ENCODE results near the gene LRRTM2.

Gene LRRTM2

GRCh38 chr5:138900281-138900965 lies 25.3 kb upstream of the LRRTM2 start:
- peaks cover 20% of the 10 kb centered on the region for H3K4me1 Mint-ChIP-seq (ENCODE audit: low read depth)
- H3K27me3 Mint-ChIP-seq (ENCODE audit: low read depth), result peaks cover 14% of the 10 kb centered on the region
- H3K9me3 Mint-ChIP-seq, result no peaks in the 10 kb centered on the region
- no peak overlapping the region for H3K4me3 Mint-ChIP-seq
- H3K36me3 Mint-ChIP-seq (ENCODE audit: low read depth), result peaks cover 6% of the 10 kb centered on the region
- H3K27ac Mint-ChIP-seq, result no peak overlapping the region

DNA sequence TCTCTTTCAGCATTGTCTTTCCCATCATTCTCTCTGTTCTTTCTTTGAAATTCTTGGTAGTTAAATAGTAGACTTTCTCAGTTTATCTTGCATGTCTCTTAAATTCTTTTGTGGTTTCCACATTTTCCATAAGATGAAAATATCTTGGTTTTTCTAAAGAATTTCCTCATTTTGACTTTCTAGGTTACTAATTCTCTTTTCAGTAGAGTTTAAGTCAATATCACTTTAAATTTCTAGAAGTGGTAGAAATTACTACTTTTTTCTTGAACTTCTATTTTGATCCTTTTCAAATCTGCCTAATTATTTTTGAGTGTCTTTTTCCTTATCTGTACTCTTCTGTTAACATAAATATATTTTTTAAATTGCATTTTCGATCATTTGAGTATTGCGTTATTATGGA lies 23.6 kb upstream of the LRRTM2 start:
- H3K4me1 Mint-ChIP-seq (ENCODE audit: low read depth), result peaks cover 20% of the 10 kb centered on the region
- H3K27ac Mint-ChIP-seq, result no peak overlapping the region
- no peak overlapping the region for H3K4me3 Mint-ChIP-seq
- no peaks in the 10 kb centered on the region for H3K9me3 Mint-ChIP-seq
- peaks cover 5% of the 10 kb centered on the region for H3K36me3 Mint-ChIP-seq (ENCODE audit: low read depth)
- H3K27me3 Mint-ChIP-seq (ENCODE audit: low read depth), result peaks cover 14% of the 10 kb centered on the region

DNA sequence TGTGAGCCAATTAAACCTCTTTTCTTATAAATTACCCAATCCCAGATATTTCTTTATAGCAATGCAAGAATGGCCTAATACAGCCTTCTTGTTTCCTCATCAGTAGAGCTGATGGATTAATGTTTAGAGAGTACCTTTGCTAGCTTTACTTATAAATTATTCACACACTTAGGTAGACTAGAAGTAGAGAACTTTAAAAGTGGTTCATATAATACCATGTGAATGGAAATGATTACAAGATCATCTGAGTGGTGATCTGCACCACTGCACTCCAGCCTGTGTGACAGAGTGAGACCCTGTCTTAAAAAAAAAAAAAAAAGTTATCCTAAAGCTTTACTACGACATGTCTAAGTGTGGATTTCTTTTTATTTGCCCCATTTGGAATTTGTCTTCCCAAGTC lies 23.2 kb upstream of the LRRTM2 start:
- Mint-ChIP-seq H3K36me3 (ENCODE audit: low read depth) (peaks cover 3% of the 10 kb centered on the region), H3K9me3 (no peaks in the 10 kb centered on the region), H3K27ac (no peak overlapping the region), H3K27me3 (ENCODE audit: low read depth) (peaks cover 14% of the 10 kb centered on the region), H3K4me1 (ENCODE audit: low read depth) (peaks cover 18% of the 10 kb centered on the region), H3K4me3 (no peak overlapping the region)

DNA sequence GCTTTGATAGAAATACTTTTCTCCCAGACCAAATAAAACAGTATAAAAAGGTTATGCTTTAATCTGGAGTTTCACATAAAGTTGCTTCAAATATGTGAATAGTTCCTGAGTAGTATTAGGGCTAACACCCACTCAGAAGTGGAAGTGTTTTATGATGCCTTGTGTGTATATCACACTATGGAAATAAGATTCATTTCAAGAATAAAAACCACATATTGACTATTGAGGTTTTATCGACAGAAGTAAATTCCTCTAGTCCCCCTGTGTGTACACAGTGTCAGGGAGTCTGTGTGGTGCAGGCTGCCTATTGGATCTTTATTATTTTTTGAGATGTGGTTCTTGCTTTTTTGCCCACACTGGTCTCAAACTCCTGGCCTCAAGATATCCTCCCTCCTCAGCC lies 20.8 kb upstream of the LRRTM2 start:
- Mint-ChIP-seq H3K36me3 (ENCODE audit: low read depth) (peaks cover 4% of the 10 kb centered on the region), H3K4me3 (no peak overlapping the region), H3K27me3 (ENCODE audit: low read depth) (peaks cover 14% of the 10 kb centered on the region), H3K4me1 (ENCODE audit: low read depth) (peaks cover 9% of the 10 kb centered on the region), H3K27ac (no peak overlapping the region), H3K9me3 (peaks cover 4% of the 10 kb centered on the region)

DNA sequence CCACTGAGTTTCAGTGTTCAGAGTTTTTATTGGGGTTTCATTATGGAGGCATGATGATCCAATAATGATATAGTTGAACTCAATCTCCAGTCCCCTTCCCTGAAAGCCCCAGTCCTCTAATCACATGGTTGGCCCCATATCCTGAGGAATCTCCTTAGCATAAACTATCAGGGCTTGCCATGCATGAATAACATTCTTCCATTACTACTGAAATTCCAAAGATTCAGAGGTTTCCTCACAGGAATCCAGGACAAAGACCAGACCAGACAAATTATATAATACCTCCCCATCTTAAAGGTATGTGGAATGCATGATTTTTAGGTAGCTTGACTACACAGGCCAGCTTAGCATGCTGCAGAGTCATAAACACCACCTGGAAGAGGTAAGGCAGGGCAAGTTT lies 15.5 kb upstream of the LRRTM2 start:
- H3K4me3 Mint-ChIP-seq, result no peak overlapping the region
- peaks cover 15% of the 10 kb centered on the region for H3K9me3 Mint-ChIP-seq
- H3K4me1 Mint-ChIP-seq (ENCODE audit: low read depth), result no peaks in the 10 kb centered on the region
- peaks cover 21% of the 10 kb centered on the region for H3K36me3 Mint-ChIP-seq (ENCODE audit: low read depth)
- no peaks in the 10 kb centered on the region for H3K27me3 Mint-ChIP-seq (ENCODE audit: low read depth)
- no peak overlapping the region for H3K27ac Mint-ChIP-seq

DNA sequence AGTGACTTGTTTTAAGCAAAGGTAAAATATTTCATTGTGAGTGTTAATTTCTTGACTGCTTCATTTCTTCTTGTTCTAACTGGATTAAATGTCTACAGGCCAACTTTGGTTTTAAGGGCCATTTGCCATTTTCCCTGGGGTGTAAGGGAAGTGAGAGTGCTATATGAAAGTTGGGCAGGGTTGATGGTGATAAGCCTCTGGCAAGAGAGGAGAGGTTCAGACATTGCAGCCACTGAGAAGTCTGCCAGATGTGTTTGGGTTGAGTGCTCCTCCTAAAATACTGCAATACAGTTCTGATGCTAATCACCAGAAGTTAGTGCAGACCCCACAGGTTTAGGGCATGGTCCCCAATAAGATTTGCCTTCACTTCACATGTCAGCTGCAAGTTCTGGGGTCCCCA lies 14.9 kb upstream of the LRRTM2 start:
- Mint-ChIP-seq H3K9me3 (peaks cover 15% of the 10 kb centered on the region), H3K4me1 (ENCODE audit: low read depth) (no peaks in the 10 kb centered on the region), H3K36me3 (ENCODE audit: low read depth) (peaks cover 21% of the 10 kb centered on the region), H3K27ac (no peak overlapping the region), H3K4me3 (no peak overlapping the region), H3K27me3 (ENCODE audit: low read depth) (no peaks in the 10 kb centered on the region)

GRCh38 chr5:138884554-138884953 lies 9.4 kb upstream of the LRRTM2 start:
- Mint-ChIP-seq H3K36me3 (ENCODE audit: low read depth) (peaks cover 7% of the 10 kb centered on the region), H3K27ac (no peak overlapping the region), H3K27me3 (ENCODE audit: low read depth) (peaks cover 24% of the 10 kb centered on the region), H3K9me3 (peaks cover under 1% of the 10 kb centered on the region), H3K4me3 (no peak overlapping the region), H3K4me1 (ENCODE audit: low read depth) (no peaks in the 10 kb centered on the region)

- Mint-ChIP-seq H3K27ac (no peak overlapping the region), H3K27me3 (ENCODE audit: low read depth) (peaks cover 24% of the 10 kb centered on the region), H3K36me3 (ENCODE audit: low read depth) (peaks cover 6% of the 10 kb centered on the region), H3K9me3 (no peaks in the 10 kb centered on the region), H3K4me1 (ENCODE audit: low read depth) (no peaks in the 10 kb centered on the region), H3K4me3 (no peak overlapping the region)
These were observed 9.0 kb upstream of the LRRTM2 start for GRCh38 chr5:138884094-138884493.

GRCh38 chr5:138883211-138883610 lies 8.1 kb upstream of the LRRTM2 start:
- Mint-ChIP-seq H3K4me1 (ENCODE audit: low read depth) (no peaks in the 10 kb centered on the region), H3K36me3 (ENCODE audit: low read depth) (peaks cover 5% of the 10 kb centered on the region), H3K27ac (no peak overlapping the region), H3K9me3 (no peaks in the 10 kb centered on the region), H3K4me3 (no peak overlapping the region), H3K27me3 (ENCODE audit: low read depth) (peaks cover 24% of the 10 kb centered on the region)

DNA sequence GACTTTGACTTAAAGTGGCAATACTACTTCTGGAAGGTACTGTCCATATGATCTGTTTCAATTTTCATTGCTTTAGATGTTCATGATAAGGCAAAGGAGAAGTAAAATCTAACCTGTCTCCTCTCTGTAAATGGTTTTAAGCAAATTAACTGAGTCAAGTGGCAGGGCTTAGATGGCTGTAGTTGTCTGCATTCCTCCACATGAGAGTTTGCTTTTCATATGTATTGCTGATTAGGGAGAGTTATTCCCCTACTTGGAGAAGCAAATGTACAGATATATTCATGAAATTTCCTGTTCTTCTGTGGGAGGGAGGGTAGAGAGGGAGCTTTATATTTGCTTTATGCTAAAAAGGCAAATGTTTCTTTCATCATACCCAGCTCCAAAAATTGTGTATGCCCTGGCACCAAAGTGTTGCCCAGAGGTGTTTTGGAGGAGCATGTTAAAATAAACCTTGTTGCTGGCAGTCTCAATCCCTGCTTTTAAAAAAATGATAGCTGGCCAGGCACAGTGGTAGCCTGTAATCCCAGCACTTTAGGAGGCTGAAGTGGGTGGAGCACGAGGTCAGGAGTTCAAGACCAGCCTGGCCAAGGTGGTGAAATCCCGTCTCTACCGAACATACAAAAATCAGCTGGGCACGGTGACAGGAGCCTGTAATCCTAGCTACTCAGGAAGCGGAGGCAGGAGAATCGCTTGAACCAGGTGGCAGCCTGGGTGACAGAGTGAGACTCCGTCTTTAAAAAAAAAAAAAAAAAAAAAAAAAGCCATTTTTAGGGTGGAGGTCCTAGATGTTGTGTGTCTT lies 3.5 kb upstream of the LRRTM2 start:
- Mint-ChIP-seq H3K27ac (no peak overlapping the region), H3K4me1 (ENCODE audit: low read depth) (no peaks in the 10 kb centered on the region), H3K36me3 (ENCODE audit: low read depth) (no peaks in the 10 kb centered on the region), H3K9me3 (no peaks in the 10 kb centered on the region), H3K4me3 (no peak overlapping the region), H3K27me3 (ENCODE audit: low read depth) (peaks cover 21% of the 10 kb centered on the region)

GRCh38 chr5:138876811-138877210 lies 1.7 kb upstream of the LRRTM2 start:
- Mint-ChIP-seq H3K4me1 (ENCODE audit: low read depth) (no peaks in the 10 kb centered on the region), H3K4me3 (no peak overlapping the region), H3K36me3 (ENCODE audit: low read depth) (no peaks in the 10 kb centered on the region), H3K27ac (no peak overlapping the region), H3K9me3 (no peaks in the 10 kb centered on the region), H3K27me3 (ENCODE audit: low read depth) (peaks cover 33% of the 10 kb centered on the region)

DNA sequence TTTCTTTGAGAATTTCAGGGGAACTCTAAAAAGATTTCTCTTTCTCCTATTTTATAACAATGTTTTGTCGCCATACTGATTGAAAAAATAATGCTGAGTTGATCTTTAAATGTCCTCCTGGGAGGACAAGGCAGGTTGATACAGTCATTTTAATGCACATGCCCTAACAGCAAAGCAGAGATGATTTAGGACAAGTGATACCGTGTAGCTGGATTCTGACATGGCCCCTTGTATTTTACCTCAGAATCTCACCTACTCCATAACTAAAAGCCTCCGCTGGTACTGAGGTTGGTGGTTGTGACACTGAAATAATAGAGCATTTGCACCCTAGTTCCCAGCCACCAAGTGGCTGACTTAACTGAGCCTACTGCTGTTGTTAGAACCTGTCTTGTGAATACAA lies 811 bp upstream of the LRRTM2 start:
- Mint-ChIP-seq H3K9me3 (no peaks in the 10 kb centered on the region), H3K36me3 (ENCODE audit: low read depth) (no peaks in the 10 kb centered on the region), H3K4me3 (no peak overlapping the region), H3K27ac (no peak overlapping the region), H3K27me3 (ENCODE audit: low read depth) (peaks cover 33% of the 10 kb centered on the region), H3K4me1 (ENCODE audit: low read depth) (no peaks in the 10 kb centered on the region)

- H3K36me3 Mint-ChIP-seq (ENCODE audit: low read depth), result no peaks in the 10 kb centered on the region
- H3K4me1 Mint-ChIP-seq (ENCODE audit: low read depth), result no peaks in the 10 kb centered on the region
- no peak overlapping the region for H3K4me3 Mint-ChIP-seq
- no peaks in the 10 kb centered on the region for H3K9me3 Mint-ChIP-seq
- no peak overlapping the region for H3K27ac Mint-ChIP-seq
- H3K27me3 Mint-ChIP-seq (ENCODE audit: low read depth), result peaks cover 33% of the 10 kb centered on the region
These were observed 379 bp upstream of the LRRTM2 start for GRCh38 chr5:138875552-138875875.

- Mint-ChIP-seq H3K4me3 (no peak overlapping the region), H3K36me3 (ENCODE audit: low read depth) (no peaks in the 10 kb centered on the region), H3K9me3 (no peaks in the 10 kb centered on the region)
These were observed 894 bp downstream of the LRRTM2 start for GRCh38 chr5:138874241-138874640.

GRCh38 chr5:138873466-138874221 lies 1.5 kb downstream of the LRRTM2 start:
- Mint-ChIP-seq H3K36me3 (ENCODE audit: low read depth) (no peaks in the 10 kb centered on the region), H3K4me3 (no peak overlapping the region), H3K27me3 (ENCODE audit: low read depth) (peaks cover 42% of the 10 kb centered on the region), H3K27ac (no peak overlapping the region), H3K9me3 (no peaks in the 10 kb centered on the region), H3K4me1 (ENCODE audit: low read depth) (peaks cover 2% of the 10 kb centered on the region)

More at GRCh38 chr5:138874241-138874640, 894 bp downstream of the LRRTM2 start:
- Mint-ChIP-seq H3K27ac (no peak overlapping the region), H3K4me1 (ENCODE audit: low read depth) (peaks cover 2% of the 10 kb centered on the region), H3K27me3 (ENCODE audit: low read depth) (peaks cover 42% of the 10 kb centered on the region)

Measured in T-helper 1 cell treated with Interleukin-12 subunit alpha and Interleukin-12 subunit beta and Interleukin-4 antibody, amounts not matched to agents 30 μg/mL and 1 μg/mL, for 36 hours (primary cell).